Naive thymus-derived CD4-positive, alpha-beta T cell (primary cell): ENCODE measurements around the gene CTBP2. TPM values are rescaled to one million over a fixed set of nuclear protein-coding genes. Genes with fewer than 3 reads are reported as not detected.

Source experiments
- ATAC-seq: fragments of 150-1000 bp; cut with Tn5 transposase; 2 replicates; pipeline ENCODE4 v1.10.0; 2021; ENCODE audit warnings: mild to moderate bottlenecking, moderate library complexity
- CTCF ChIA-PET: fragments of 350-600 bp; sonication (Branson Sonifier 250); formaldehyde crosslinking; loops from one replicate; lab custom pipeline; 2021; ENCODE audit warnings: antibody characterized with exemption; lab: Charles Lee
- POLR2A ChIA-PET: fragments of 350-600 bp; sonication (Branson Sonifier 250); formaldehyde crosslinking; loops from one replicate; lab custom pipeline; 2021; ENCODE audit warnings: antibody characterized with exemption, inconsistent platforms; lab: Charles Lee
- DNase-seq, 9 donors: peaks; one replicate each; pipeline versions ENCODE4 v3.0.0 to v3.0.0-alpha.2; 2020 to 2022; ENCODE audit warnings: mixed read lengths in 1 of 9
- H3K27ac ChIP-seq: one replicate; pipeline ENCODE4 v1.7.0; 2013; ENCODE audit warnings: mild to moderate bottlenecking, low read depth, low read length, moderate library complexity
- H3K27me3 ChIP-seq, 2 donors: one replicate each; pipeline ENCODE4 v1.7.0; 2013; ENCODE audit warnings: low read length in 2 of 2, mild to moderate bottlenecking in 2 of 2, moderate library complexity in 2 of 2; ENCODE audit not compliant: control insufficient read depth in 2 of 2, insufficient read depth in 2 of 2
- H3K36me3 ChIP-seq, 3 experiments: 1 replicate in 2 of 3; 2 replicates in 1 of 3; pipeline ENCODE4 v1.7.0; 2013; ENCODE audit warnings: low read length in 3 of 3, mild to moderate bottlenecking in 3 of 3, moderate library complexity in 1 of 3; ENCODE audit not compliant: insufficient read depth in 3 of 3, control insufficient read depth in 2 of 3
- H3K4me1 ChIP-seq, 2 donors: one replicate each; pipeline ENCODE4 v1.7.0; 2013; ENCODE audit warnings: low read length in 2 of 2, mild to moderate bottlenecking in 2 of 2, moderate library complexity in 1 of 2; ENCODE audit not compliant: control insufficient read depth in 2 of 2, insufficient read depth in 2 of 2
- H3K4me3 ChIP-seq: 2 replicates; pipeline ENCODE4 v1.7.0; 2013; ENCODE audit warnings: mild to moderate bottlenecking, low read length
- H3K9me3 ChIP-seq, 3 experiments: 1 replicate in 2 of 3; 2 replicates in 1 of 3; pipeline ENCODE4 v1.7.0; 2013; ENCODE audit warnings: low read length in 3 of 3; ENCODE audit not compliant: control insufficient read depth in 2 of 3
- H3K27ac Mint-ChIP-seq, 9 donors: one replicate each; pipeline ENCODE4 v1.8.0; 2020 to 2022; ENCODE audit warnings: mixed read lengths in 9 of 9, mild to moderate bottlenecking in 8 of 9, moderate library complexity in 5 of 9, inconsistent platforms in 2 of 9
- H3K27me3 Mint-ChIP-seq, 5 donors: one replicate each; pipeline ENCODE4 v1.8.0; 2021 to 2022; ENCODE audit warnings: mixed read lengths in 5 of 5, mild to moderate bottlenecking in 1 of 5
- H3K36me3 Mint-ChIP-seq, 5 donors: one replicate each; pipeline ENCODE4 v1.8.0; 2020 to 2022; ENCODE audit warnings: mixed read lengths in 5 of 5, mild to moderate bottlenecking in 3 of 5, inconsistent platforms in 1 of 5
- H3K4me1 Mint-ChIP-seq, 7 donors: one replicate each; pipeline ENCODE4 v1.8.0; 2020 to 2022; ENCODE audit warnings: mixed read lengths in 7 of 7, mild to moderate bottlenecking in 3 of 7, inconsistent platforms in 1 of 7
- H3K4me3 Mint-ChIP-seq, 10 donors: one replicate each; pipeline ENCODE4 v1.8.0; 2020 to 2022; ENCODE audit warnings: mild to moderate bottlenecking in 10 of 10, mixed read lengths in 10 of 10, moderate library complexity in 6 of 10, inconsistent platforms in 2 of 10
- H3K9me3 Mint-ChIP-seq, 11 donors: one replicate each; pipeline ENCODE4 v1.8.0; 2020 to 2022; ENCODE audit warnings: mixed read lengths in 11 of 11, mild to moderate bottlenecking in 4 of 11, inconsistent platforms in 1 of 11, moderate library complexity in 1 of 11
- intact Hi-C, 2 donors: fragments of 100-400 bp; cut with micrococcal nuclease; formaldehyde crosslinking; loops; one replicate each; pipeline ENCODE4 v1.15.1; 2023
- polyA plus RNA-seq, 2 donors: library from polyadenylated mRNA; unstranded; fragments of 300-500 nt; fragmentation: Illumina TruSeq; gene quantifications; one replicate each; pipeline ENCODE4 v1.2.3, GENCODE V29; 2021
- total RNA-seq, 6 experiments: library from RNA in 5 of 6; stranded (reverse) in 5 of 6; gene quantifications; 1 replicate in 5 of 6; 2 replicates in 1 of 6; pipeline ENCODE4 v1.2.3 and lab custom pipeline; 2021 to 2026

The CTBP2 gene
- total and polyA plus RNA-seq, 7 experiments from 2014 or later = 0.05 to 39.5 (median 1.7) TPM; not detected in 1

DNA sequence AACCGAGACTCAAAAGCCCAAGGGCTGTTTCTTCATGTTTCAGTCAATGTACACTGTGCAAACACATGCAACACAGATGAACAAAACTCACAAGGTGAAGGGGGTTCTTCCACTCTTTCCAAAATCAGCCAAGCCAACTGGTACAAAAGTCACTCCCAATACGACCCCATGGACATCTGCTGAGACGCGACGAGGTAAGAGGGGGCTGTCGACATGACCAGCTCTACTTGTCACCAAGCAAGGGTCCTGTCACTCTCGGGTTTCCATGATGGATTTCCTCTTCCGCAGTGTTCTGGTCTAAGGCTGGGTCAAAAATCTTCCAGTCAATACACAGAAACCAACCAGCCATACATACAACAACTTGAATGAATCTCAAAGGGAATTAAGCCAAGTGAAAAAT, 37.8 kb downstream of the CTBP2 start:
- H3K27me3 ChIP-seq = no peaks in the 10 kb centered on the region
- peaks cover 0 to 4% (median 0%) of the 10 kb centered on the region in 11 donors for H3K9me3 Mint-ChIP-seq
- POLR2A ChIA-PET = no interaction called here
- H3K27me3 Mint-ChIP-seq = peaks cover 0 to 13% (median 0%) of the 10 kb centered on the region in 5 donors
- no peaks in the 10 kb centered on the region for H3K4me1 ChIP-seq
- intact Hi-C loops = no loop called here
- H3K9me3 ChIP-seq = no peaks in the 10 kb centered on the region
- peaks cover 0 to 15% (median 0%) of the 10 kb centered on the region in 7 donors for H3K4me1 Mint-ChIP-seq
- H3K4me3 Mint-ChIP-seq = no peak overlapping the region
- ATAC-seq (no peak), DNase-seq (no peak)
- H3K27ac ChIP-seq = no peak overlapping the region
- no peaks in the 10 kb centered on the region for H3K36me3 Mint-ChIP-seq
- CTCF ChIA-PET = no interaction called here
- no peak overlapping the region for H3K4me3 ChIP-seq
- H3K27ac Mint-ChIP-seq = no peak overlapping the region
- H3K36me3 ChIP-seq = no peaks in the 10 kb centered on the region

DNA sequence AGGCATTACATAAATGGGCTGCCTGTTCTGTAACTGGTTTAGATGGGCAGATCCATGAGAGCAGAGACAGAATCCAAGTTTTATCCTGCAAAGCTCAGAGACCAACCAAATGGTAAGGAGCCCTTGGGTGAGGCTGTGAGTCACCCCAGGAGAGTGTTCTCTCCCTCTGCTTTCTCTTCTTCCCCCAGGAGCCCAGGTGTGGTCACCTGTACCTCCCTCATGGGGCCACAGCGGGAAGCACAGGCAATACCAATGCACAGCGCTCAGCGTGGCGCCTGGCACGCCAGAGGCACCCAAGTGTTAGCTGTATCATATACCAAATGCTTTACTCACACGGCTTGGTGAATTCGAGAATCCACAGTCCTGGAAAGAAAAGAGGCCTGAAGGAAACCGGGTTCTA, 39.4 kb downstream of the CTBP2 start:
- no peak for DNase-seq

GRCh38 chr10:125120053-125120710, 40.2 kb downstream of the CTBP2 start:
- POLR2A ChIA-PET = no interaction called here
- Histone ChIP-seq H3K27ac (no peak overlapping the region), H3K27me3 (no peaks in the 10 kb centered on the region), H3K9me3 (no peaks in the 10 kb centered on the region), H3K4me1 (no peaks in the 10 kb centered on the region), H3K36me3 (no peaks in the 10 kb centered on the region), H3K4me3 (no peak overlapping the region)
- Mint-ChIP-seq H3K4me3 (no peak overlapping the region), H3K9me3 (peaks cover 0 to 1% (median 0%) of the 10 kb centered on the region in 11 donors), H3K27ac (no peak overlapping the region), H3K4me1 (peaks cover 0 to 14% (median 0%) of the 10 kb centered on the region in 7 donors), H3K36me3 (no peaks in the 10 kb centered on the region), H3K27me3 (peaks cover 0 to 11% (median 0%) of the 10 kb centered on the region in 5 donors)
- CTCF ChIA-PET = no interaction called here
- no peak for ATAC-seq
- DNase-seq = no peak
- intact Hi-C loops = no loop called here

More for the DNA sequence above, 39.4 kb downstream of the CTBP2 start:
- Mint-ChIP-seq H3K9me3 (peaks cover 0 to 4% (median 0%) of the 10 kb centered on the region in 11 donors), H3K4me3 (no peak overlapping the region), H3K4me1 (peaks cover 0 to 15% (median 0%) of the 10 kb centered on the region in 7 donors), H3K27me3 (peaks cover 0 to 11% (median 0%) of the 10 kb centered on the region in 5 donors), H3K36me3 (no peaks in the 10 kb centered on the region), H3K27ac (no peak overlapping the region)
- no peaks in the 10 kb centered on the region for H3K9me3 ChIP-seq
- no peak overlapping the region for H3K27ac ChIP-seq
- no peaks in the 10 kb centered on the region for H3K27me3 ChIP-seq
- intact Hi-C loops = no loop called here
- H3K36me3 ChIP-seq = no peaks in the 10 kb centered on the region
- POLR2A ChIA-PET = no interaction called here
- CTCF ChIA-PET = no interaction called here
- no peak overlapping the region for H3K4me3 ChIP-seq
- no peaks in the 10 kb centered on the region for H3K4me1 ChIP-seq
- no peak for ATAC-seq

DNA sequence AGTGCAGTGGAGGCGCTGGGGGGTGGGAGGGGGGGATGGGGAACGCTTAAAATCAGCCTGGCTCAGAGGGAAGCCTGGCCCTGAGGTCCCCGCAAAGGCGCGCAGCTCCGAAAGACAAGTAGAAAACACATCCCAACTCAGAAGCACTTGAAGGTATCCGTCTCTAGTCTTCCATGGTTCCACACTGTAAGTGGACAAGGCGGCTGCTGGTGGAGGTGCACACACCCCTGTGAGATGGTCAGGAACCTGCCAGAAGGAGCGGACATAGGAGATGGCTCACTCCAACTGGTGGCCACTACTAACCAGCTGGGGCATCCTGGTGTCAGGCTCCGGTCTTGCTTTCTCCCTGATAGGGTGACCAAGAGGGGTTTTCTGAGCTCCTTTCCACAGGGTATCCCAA, 41.7 kb downstream of the CTBP2 start:
- no peaks in the 10 kb centered on the region for H3K27me3 ChIP-seq
- peaks cover 0 to 7% (median 0%) of the 10 kb centered on the region in 7 donors for H3K4me1 Mint-ChIP-seq
- CTCF ChIA-PET = no interaction called here
- no peaks in the 10 kb centered on the region for H3K36me3 ChIP-seq
- DNase-seq = no peak
- H3K4me1 ChIP-seq = no peaks in the 10 kb centered on the region
- POLR2A ChIA-PET = no interaction called here
- H3K9me3 Mint-ChIP-seq = no peaks in the 10 kb centered on the region
- H3K4me3 Mint-ChIP-seq = no peak overlapping the region
- no peak overlapping the region for H3K4me3 ChIP-seq
- no peak for ATAC-seq
- H3K27me3 Mint-ChIP-seq = peaks cover 0 to 6% (median 0%) of the 10 kb centered on the region in 5 donors
- no peaks in the 10 kb centered on the region for H3K36me3 Mint-ChIP-seq
- intact Hi-C loops = no loop called here
- H3K27ac ChIP-seq = no peak overlapping the region
- no peak overlapping the region for H3K27ac Mint-ChIP-seq
- no peaks in the 10 kb centered on the region for H3K9me3 ChIP-seq

- ATAC-seq (no peak), DNase-seq (no peak)
- Histone ChIP-seq H3K36me3 (no peaks in the 10 kb centered on the region), H3K4me1 (no peaks in the 10 kb centered on the region), H3K9me3 (no peaks in the 10 kb centered on the region), H3K27me3 (no peaks in the 10 kb centered on the region), H3K27ac (no peak overlapping the region), H3K4me3 (no peak overlapping the region)
- H3K27me3 Mint-ChIP-seq = peaks cover 0 to 4% (median 0%) of the 10 kb centered on the region in 5 donors
- intact Hi-C loops = no loop called here
- no peaks in the 10 kb centered on the region for H3K36me3 Mint-ChIP-seq
- peaks cover 0 to 5% (median 0%) of the 10 kb centered on the region in 7 donors for H3K4me1 Mint-ChIP-seq
- H3K27ac Mint-ChIP-seq = no peak overlapping the region
- H3K4me3 Mint-ChIP-seq = no peak overlapping the region
- ChIA-PET POLR2A (no interaction called here), CTCF (no interaction called here)
- no peaks in the 10 kb centered on the region for H3K9me3 Mint-ChIP-seq
These were observed 42.3 kb downstream of the CTBP2 start for GRCh38 chr10:125118011-125118611.

- no peaks in the 10 kb centered on the region for H3K9me3 Mint-ChIP-seq
- H3K27me3 ChIP-seq = no peaks in the 10 kb centered on the region
- CTCF ChIA-PET = no interaction called here
- no peak overlapping the region for H3K4me3 ChIP-seq
- H3K9me3 ChIP-seq = no peaks in the 10 kb centered on the region
- no peaks in the 10 kb centered on the region for H3K36me3 ChIP-seq
- H3K36me3 Mint-ChIP-seq = no peaks in the 10 kb centered on the region
- intact Hi-C loops = no loop called here
- no peak overlapping the region for H3K27ac ChIP-seq
- peaks cover 0 to 5% (median 0%) of the 10 kb centered on the region in 7 donors for H3K4me1 Mint-ChIP-seq
- DNase-seq (no peak), ATAC-seq (no peak)
- POLR2A ChIA-PET = no interaction called here
- no peaks in the 10 kb centered on the region for H3K4me1 ChIP-seq
- peaks cover 0 to 4% (median 0%) of the 10 kb centered on the region in 5 donors for H3K27me3 Mint-ChIP-seq
- H3K4me3 Mint-ChIP-seq = no peak overlapping the region
- no peak overlapping the region for H3K27ac Mint-ChIP-seq
These were observed 43.6 kb downstream of the CTBP2 start for GRCh38 chr10:125116652-125117310.
